Ramos (cell line): ENCODE data around the gene TSC22D3.

Source experiments
- in situ Hi-C: fragments of 300-500 bp; cut with MboI; formaldehyde crosslinking; loops from one replicate; pipeline ENCODE4 v1.14.3; 2022; ENCODE audit warnings: low sequenced_read_pairs; ENCODE audit not compliant: unreplicated experiment

The TSC22D3 gene

GRCh38 chrX:107669261-107669660, 106.3 kb downstream of the TSC22D3 start:
- in situ Hi-C loops, result loop anchor here (25.0 kb wide), 1 partner anchor 218 kb away; no protein-coding TSS in a partner anchor

GRCh38 chrX:107668710-107669109, 106.9 kb downstream of the TSC22D3 start:
- in situ Hi-C loops, result loop anchor here (25.0 kb wide), 1 partner anchor 219 kb away; no protein-coding TSS in a partner anchor

GRCh38 chrX:107667426-107667825, 108.2 kb downstream of the TSC22D3 start:
- in situ Hi-C loops, result loop anchor here (25.0 kb wide), 1 partner anchor 220 kb away; no protein-coding TSS in a partner anchor

GRCh38 chrX:107666931-107667330, 108.7 kb downstream of the TSC22D3 start:
- in situ Hi-C loops, result loop anchor here (25.0 kb wide), 1 partner anchor 220 kb away; no protein-coding TSS in a partner anchor
